GM18858 (cell line): ENCODE data around the gene RDX.
A peak's percentile ranks its signal among the peaks of the same experiment; 100 is the strongest.
"Not testable (repeated sequence)": the region's sequence is repeated elsewhere in the genome, so short reads cannot be mapped to it uniquely, and the experiment has no call there.

Experiments
- ATAC-seq: cut with Tn5 transposase; IDR thresholded peaks from one replicate; pipeline ENCODE4 v1.9.1; 2021; ENCODE audit not compliant: unreplicated experiment

RDX gene

DNA sequence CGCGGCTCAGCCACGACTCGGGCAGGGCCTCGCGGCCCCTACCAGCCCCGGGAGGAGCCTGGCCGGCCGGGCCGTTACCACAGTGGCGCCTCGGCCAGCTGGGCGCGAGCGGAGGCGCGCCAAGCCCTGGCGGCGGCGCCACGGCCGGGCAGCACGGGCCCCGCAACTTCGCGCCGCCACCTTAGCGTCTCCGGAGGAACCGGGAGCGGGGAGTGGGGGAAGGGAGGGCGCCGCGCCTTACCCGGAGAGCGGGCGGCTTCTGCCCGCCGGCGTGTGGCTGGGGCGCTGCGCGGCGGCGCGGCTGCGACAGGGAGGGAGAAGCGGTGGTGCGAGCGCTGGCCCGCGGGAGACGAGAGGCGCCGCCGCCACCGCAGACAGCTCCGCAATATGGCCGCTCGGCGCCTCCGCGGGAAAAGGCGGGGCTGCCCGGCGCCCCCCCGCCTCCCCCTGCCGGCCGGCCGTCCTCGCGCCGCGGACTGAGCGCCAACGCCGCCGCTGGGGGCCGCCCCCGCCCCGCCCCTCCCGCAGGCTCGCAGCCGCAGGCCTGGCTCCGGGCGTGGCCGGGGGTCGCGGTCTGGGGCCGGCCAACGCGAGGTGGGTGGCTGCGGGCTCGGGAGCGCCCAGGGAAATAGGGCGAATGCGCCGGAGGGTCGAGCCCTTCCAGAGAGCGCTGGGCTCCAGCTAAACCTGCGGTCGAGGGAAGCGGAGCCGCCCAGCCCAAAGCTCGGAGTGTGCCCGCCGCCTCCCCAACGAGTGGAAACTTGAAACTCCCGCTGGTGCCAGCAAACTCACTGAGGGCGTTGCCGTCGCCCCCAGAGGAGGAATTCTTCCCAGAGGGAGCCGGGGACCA, at the start of gene RDX:
RDX (minus strand) TSS at position 389 of the 850 bp plus-strand sequence. CDS start 16,922 bp downstream, outside the sequence.
- ATAC-seq, result peak; percentile 64

DNA sequence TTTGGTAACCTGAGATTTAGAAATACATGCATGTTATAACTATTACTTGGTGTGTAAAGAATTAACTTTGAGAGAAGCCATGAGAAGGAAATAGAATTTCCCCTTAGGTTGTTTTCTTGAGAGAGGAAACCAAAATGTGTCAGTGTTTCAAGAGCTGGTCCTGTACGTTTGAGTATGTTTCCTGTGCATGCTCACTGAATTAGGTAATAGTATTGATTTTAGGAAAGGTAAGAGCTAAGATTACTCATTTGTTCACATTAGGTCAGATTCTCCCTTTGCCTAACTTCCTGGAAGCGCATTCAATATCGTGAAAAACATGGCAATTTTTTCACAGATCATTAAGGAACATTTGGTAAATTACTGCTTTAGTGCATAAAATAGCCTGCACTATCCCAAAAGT, 49.3 kb upstream of the RDX start:
- peak; percentile 37 for ATAC-seq

DNA sequence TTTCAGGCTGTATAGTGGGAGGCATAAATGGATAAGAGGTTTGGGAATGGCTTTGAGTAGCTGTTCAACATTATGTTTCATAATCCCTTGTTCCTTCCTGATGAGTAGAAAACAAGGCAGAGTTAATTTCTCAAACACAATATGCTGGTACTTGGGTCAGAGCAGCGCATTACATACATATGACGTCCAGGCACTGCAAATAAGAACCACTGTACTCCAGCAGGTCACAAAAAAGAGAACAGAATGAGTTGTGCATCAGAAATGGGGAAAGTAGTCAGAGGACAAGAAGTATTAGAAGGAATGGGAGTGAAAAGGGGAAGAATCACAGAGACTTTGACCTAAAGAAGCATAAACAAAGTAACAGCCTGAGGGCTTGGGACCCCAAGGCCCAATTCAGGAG, 44.0 kb upstream of the RDX start:
- ATAC-seq, result no peak

DNA sequence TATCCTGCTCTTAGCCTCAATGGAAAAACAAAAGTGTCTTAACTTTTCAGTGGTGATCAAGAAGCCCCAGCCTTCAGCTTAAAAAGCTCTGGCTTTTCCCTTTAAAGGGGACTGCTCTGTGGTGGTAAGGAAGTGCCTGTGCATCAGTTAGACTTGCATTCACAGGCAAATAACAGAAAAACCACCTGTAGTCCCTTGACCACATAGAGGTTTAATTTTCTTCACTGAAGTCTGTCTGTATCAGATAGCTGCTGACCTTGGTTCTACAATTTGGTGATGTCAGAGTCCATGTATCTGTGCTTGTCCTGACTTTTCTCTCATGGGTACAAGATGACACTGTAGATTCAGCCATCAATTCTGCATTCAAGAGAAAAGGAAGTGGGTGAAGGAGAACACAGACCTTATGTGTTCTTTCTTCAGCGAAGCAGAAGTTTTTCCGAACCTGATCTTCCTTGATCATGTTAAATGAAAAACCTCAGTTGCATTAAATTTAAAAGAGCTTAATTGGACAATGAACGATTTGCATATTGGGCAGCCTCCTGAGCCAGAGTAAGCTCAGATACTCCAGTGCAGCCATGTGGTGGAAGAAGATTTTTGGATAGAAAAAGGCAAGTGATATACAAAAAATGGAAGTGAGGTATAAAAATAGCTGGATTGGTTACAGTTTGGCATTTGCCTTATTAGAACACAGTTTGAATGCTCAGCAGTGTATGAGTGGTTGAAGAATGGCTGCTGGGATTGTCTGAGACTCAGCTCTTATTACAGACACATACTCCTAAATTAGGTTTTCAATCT, 43.2 kb upstream of the RDX start:
- ATAC-seq, result no peak

DNA sequence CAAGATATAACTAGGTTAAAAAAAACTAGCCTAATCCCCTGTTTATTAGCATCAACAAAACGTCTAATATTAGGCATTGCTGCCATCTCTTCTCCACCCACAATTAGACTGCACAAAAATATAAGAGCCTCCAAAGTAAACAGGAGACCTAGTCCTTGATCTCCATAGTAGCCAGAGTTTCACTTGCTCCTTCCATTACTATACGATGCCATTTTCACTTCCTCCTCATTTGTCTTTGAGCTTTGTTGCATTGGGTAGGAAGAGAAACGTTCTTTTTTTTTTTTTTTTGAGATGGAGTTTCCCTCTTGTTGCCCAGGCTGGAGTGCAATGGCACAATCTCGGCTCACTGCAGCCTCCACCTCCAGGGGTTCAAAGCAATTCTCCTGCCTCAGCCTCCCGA, 42.3 kb upstream of the RDX start:
- peak; percentile 50 for ATAC-seq

DNA sequence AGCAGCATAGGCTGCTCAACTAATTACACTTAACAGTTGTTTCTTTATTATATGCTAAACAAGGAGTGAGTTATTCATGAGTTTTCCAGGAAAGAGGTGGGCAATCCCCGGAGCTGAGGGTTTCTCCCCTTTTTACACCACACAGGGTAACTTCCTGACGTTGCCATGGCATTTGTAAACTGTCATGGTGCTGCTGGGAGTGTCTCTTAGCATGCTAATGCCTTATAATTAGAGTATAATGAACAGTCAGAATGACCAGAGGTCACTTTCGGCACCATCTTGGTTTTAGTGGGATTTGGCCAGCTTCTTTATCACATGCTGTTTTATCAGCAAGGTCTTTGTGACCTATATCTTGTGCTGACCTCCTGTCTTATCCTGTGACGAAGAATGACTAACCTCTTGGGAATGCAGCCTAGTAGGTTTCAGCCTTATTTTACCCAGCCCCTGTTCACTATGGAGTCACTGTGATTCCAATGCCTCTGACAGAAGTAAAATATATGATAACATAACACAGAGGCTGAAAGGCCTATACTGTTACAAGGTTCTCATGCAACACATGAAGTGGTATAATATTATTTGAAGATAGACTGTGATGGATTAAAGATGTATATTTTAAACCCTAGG, 41.3 kb upstream of the RDX start:
- ATAC-seq, result no peak

DNA sequence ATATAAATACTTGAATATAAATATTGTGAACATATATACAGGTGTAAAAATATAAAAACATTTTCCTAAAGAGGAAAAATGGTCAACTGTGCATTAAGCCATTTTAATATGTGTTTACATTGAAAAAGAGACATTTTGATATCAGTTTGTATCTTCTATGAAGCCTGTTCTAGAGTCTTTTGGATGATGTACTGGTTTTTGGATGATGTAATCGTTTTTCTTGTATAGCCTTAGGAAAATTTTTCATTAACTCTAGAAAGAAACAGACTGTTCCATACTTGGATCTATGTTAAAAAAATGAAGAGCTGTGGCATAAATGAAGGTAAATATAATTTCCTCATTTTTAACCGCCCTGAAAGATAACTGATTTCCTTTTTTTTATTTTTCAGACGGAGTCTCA, 39.6 kb upstream of the RDX start:
- ATAC-seq, result no peak

DNA sequence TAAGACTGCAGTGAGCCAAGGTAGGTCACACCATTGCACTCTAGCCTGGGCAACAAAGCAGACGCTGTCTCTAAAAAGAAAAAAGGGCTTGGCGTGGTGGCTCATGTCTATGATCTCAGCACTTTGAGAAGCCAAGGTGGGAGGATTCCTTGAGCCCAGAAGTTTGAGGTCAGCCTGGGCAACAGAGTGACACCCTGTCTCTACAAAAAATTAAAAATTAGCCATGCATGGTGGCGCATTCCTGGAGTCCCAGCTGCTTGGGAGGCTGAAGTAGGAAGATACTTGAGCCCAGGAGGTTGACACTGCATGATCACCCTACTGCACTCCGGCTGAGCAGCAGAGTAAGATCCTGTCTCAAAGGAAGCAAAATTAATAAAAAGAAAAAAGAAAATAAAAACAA, 38.9 kb upstream of the RDX start:
- no peak for ATAC-seq

DNA sequence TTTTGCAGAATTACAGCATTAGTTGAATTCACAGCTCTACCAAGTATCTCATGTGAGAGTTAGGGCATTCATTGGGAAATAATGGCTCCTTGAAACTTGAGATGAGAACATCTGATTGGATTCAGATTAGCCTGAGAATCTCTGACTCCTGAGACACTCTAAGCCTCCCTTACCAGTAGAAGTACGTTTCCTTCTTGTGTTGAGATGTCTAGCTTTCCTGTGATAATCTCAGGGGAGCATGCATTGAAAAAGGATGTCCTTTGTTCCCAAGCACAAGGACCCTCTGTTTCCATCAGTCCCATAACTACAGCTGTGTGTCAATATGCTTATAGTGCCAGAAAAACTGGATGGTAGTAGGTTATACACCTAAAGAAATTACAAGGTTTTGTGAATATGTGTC, 35.2 kb upstream of the RDX start:
- ATAC-seq, result no peak

DNA sequence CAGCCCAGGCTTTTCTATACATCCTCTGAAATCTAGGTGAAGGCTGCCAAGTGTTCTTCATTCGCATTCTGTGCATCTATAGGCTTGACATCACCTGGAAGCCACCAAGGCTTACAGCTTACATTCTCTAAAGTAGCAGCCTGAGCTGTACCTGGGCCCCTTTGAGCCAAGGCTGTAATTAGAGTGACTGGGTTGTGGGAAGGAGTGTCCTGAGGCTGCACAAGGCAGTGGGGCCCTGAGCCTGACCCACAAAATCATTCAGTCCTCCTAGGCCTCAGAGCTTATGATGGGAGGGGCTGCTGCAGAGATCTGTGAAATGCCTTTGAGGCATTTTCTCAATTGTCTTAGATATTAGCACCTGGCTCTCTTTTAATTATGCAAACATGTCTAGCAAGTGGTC, 33.0 kb upstream of the RDX start:
- no peak for ATAC-seq

DNA sequence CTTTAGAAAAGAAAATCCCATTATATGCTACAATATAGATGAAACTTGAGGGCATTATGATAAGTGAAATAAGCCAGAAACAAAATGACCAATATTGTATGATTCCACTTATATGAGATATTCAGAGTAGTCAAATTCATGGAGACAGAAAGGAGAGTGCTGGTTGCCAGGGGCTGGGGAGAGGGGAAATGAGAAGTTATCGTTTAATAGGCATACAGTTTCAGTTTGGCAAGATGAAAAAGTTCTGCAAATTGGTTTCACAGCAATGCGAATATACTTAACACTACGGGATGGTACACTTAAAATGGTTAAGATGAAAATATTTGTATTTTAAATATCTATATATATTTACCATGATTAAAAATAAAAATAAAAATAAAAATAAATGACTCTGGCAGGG, 31.1 kb upstream of the RDX start:
- no peak for ATAC-seq

DNA sequence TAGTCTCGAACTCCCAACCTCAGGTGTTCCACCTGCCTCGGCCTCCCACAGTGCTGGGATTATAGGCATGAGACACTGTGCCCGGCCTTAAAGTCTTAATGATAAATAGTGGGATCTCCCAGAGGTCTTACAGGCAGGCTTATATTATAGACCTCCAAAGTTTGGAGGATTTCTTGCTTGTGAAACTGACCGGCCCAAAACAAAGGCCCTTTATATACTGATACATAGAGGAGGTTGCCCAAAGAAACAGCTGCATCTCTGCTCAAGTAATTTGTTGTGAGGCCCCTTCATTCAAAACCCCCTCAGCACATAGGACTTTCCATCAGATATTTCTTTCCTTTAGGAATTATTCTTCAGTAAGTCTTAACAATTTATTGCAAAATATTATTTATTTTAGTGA, 27.4 kb upstream of the RDX start:
- no peak for ATAC-seq

DNA sequence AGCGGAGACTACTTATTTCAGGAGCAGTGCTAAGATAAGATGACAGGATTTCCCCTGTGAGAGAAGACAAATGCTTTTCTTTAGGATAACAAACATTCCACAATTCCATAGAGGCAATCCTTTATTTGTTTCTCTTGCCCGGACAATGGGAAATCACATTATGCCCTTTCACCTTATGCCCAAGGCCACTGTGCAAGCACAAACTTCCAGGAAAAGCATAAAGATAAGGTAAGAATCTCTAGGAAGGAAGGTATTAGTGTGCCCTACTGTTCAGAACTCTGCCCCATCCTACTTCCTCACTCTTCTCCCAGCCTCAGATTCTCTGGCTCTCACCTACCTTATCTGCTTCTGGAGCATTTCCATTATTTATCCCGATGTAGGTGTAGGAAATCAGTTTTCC, 23.1 kb upstream of the RDX start:
- ATAC-seq, result no peak

DNA sequence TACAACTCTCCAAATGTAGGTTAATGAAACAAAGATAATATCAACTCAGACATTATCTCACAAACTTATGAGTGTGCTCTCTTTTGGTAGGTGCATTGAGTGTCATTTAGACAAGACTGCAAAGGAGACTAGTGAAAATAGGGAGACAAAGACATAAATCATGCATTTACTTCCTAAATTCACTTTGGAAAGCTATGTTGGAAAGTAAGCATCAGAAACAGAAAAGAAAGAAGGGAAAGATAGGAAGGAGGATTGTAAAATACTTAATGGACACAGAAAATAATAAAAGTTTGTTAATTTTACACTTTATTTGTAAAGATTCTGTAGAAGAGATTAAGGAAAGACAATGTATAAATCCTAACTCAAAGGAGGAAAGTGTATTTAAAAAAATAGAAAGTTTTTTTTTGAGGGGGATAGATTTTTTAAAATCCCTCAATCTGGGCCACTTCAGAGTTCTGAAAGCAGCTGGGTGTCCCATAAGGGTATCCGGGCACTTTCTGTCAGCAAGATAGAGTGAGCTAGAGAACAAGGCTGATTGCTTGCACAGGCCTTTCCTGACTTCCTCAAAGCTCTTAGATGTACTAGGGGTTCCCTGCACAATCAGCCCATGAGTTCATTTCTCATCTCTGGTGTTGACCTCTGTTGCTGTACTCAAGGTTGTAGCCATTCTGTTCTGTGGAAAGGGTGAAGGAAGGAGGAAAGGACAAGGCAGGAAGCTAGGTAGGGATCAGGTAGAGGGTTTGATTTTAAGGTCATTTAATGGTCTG, 22.4 kb upstream of the RDX start:
- no peak for ATAC-seq

DNA sequence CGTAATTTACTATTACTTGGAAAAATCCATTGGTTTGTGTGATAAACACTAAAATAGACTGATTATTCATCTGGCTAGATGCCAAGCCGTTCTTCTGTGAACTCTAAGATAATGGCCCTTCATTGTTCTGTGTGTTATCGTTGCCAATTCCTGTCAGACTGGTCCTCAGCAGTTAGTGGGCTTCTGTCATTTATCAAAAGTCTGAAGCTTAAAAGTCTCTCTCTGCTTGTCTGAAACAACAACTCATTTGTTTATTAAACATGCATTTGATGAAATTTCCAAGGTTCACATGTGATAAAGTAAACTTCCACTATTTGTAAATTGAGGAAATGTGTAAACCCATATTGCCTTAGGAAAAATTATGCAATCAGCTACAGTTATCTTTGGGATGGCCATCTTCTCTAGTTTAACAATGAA, 21.1 kb upstream of the RDX start:
- ATAC-seq, result no peak

DNA sequence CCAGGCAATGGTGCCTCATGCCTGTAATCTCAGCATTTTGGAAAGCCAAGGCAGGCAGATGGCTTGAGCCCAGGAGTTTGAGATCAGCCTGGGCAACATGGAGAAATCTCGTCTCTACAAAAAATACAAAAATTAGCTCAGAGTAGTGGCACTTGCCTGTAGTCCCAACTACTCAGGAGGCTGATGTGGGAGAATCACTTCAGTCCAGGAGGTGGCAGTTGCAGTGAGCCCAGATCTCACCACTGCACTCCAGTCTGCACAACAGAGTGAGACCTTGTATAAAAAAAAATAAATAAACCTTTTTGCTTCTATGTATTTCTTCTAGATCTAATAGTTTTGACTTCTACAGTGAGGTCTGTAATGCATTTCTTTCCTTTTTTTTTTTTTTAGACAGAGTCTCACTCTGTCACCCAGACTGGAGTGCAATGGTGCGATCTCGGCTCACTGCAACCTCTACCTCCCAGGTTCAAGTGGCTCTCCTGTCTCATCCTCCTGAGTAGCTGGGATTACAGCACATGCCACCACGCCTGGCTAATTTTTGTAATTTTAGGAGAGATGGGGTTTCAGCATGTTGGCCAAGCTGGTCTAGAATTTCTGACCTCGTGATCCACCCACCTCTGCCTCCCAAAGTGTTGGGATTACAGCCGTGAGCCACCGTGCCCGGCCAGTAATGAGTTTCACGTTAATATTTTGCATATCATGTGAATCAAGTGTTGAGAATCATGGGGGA, 18.1 kb upstream of the RDX start:
- ATAC-seq, result no peak

DNA sequence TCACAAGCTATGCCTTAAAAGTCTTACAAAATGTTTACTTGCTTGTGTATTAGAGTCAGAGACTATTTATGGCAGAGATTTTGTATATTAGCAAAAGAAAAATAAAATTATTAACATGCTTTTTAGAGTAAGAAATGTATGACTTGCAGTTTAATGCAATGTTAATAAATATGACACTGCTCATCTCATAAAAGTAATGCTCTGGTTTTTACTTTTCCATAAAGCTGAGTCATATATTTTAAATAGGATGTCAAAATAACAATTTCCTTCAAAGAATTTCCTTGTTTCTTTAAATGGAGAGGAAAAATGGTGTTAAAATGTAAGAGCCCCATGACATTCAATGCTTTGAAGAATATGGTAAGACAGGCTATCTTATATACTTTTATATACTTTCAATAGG, 16.3 kb upstream of the RDX start:
- no peak for ATAC-seq

DNA sequence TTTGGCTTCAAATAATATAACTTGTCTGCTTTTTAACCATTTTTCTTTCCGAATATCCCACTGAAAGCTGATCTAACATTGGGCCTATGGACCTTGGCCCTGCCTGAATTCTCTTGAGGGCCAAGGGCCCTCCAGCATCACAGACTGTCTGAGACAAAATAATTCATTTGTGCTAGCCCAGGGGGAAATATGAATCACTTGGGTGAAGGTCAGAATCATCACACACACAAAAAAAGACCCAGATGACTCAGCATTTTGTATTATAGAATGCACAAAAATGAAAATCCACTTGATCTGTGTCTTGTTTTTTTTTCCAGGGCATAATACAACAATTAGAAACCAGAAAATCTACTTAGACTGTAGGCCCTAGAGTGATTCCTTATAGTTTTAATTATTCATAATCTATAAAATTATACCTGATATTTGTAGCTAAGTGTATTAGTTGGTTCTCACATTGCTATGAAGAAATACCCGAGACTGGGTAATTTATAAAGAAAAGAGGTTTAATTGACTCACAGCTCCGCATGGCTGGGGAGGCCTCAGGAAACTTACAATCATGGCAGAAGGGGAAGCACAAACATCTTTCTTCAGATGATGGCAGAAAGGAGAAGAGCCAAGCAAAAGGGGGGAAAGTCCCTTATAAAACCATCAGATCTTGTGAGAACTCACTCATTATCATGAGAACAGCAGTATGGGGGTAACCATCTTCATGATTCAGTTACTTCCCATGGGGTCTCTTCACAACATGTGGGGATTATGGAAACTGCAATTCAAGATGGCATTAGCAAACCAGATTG, 15.6 kb upstream of the RDX start:
- no peak for ATAC-seq

DNA sequence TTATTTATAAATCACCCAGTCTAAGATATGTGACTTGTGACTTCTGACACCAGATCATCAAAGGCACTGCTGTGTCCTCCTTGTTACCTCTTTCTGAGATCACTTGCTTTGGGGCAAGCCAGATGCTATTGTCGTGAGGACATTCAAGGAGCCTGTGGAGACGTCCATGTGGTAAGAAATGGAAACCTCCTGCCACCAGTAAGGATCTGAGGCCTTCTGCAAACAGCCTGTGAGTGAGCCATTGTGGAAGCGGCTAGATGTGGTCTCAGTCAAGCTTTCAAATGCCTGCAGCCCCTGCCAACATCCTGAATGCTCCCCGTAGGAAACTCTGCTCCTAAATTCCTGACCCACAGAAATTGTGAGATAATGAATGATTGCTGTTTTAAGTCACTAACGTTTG, 11.7 kb upstream of the RDX start:
- no peak for ATAC-seq

DNA sequence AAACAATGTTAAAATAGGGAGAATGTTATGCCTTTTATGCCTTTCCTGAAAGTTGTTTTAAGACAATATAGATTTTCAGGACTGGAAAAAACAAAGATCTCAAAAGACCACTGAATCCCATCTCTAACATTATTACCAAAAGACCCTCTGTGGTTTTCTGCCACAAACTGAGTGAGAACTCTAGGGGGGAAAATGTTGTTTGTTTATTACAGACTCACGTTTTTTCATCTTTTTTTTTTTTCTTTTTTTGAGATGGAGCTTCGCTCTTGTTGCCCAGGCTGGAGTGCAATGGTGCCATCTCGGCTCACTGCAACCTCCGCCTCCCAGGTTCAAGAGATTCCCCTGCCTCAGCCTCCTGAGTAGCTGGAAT, 9.6 kb upstream of the RDX start:
- ATAC-seq, result not testable (repeated sequence)
